Activated CD4-positive, alpha-beta T cell treated with anti-CD3 and anti-CD28 coated beads, Interleukin-2, amount 50 U/mL, for 48 hours (primary cell): ENCODE results near the gene FAM229B.
"Not testable (repeated sequence)": the region's sequence is repeated elsewhere in the genome, so short reads cannot be mapped to it uniquely, and the experiment has no call there.

Source experiments
- DNase-seq, 2 experiments: peaks; one replicate each; pipeline ENCODE4 v3.0.0-alpha.2; 2020

FAM229B gene, protein sequence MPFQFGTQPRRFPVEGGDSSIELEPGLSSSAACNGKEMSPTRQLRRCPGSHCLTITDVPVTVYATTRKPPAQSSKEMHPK

DNA sequence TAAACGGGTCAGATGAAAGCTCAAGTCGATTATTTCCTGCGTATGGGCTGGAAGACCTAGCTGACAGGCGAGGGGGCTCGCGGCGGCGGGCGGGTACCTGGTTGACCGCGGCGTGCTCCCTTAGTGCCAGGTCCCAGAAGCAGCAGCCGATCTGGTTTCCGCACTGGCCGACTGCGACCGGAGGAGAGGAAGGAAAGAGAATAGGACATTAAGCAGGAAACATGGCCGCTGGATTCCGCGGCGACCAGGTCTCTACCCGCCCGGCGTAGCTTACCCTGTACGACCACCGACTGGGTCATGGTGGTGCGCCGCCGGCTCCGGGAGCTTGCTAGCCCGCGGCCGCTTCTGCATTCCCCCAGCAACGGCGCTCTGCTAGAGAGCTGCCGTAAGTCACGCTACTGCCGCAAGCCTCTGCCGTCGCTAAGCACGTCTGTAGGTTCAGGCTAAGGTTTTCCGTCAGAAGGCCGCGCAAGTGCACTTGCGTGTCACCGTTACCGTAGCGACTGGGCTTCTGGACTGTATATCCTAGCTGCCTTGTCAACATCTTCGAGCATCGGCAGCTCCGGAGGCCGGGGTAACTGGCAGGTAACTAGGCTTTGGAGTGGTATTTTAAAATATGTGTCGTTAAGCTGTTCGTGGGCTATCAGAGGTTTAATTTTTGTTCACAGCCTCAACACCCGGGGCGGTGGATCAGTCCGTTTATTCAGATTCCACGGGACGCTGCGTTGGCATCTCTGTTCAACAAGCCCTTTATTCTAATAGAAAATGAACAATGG is at the start of gene FAM229B, which contains the start of gene TUBE1:
TSS of gene FAM229B (plus strand) at position 456 of the 776 bp plus-strand sequence. CDS start 11,693 bp downstream, outside the sequence.
TSS of gene TUBE1 (minus strand) at position 347 of the 776 bp plus-strand sequence. CDS start at position 299, 48 bp downstream.
- peak; percentile 86 to 91 for DNase-seq

DNA sequence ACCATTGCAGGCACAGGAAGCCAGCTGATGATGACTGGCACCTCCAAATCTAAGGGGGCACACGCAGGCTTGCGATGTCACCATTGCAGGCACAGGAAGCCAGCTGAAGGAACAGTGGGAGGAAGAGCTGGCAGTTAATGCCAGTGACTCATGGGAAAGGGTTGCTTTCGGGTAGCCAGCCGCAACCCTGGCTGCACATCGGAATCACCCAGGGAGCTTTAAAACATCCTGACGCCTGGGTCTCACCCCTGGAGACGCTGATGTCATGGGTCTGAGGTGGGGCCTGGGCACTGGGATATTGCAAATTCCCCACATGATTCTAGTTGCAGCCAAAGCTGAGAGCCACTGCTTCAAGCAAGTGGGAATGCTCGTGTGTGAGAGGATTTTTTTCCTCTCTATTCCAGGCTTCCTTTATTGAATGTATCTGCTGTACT is 49.6 kb upstream of the FAM229B start:
- no peak for DNase-seq

DNA sequence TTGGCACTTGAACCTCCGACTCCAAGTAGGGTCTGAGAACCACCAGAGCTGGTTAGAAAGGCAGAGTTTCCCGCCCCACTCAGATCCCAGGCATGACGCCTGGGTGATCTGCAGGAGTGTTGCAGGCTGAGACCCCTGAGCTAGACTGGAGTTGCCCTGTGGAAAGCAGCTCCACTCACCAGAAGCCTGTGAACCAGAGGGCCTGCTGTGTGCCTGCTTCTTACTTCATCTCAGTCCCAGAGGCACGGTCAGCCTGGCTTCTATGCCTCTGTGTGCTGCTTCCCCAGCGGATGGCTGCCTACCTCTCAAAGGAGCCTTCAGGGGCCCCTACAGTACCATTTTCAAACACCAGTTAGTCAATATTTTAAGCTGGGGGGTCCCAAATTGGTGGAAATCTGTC is 49.1 kb upstream of the FAM229B start:
- no peak for DNase-seq

DNA sequence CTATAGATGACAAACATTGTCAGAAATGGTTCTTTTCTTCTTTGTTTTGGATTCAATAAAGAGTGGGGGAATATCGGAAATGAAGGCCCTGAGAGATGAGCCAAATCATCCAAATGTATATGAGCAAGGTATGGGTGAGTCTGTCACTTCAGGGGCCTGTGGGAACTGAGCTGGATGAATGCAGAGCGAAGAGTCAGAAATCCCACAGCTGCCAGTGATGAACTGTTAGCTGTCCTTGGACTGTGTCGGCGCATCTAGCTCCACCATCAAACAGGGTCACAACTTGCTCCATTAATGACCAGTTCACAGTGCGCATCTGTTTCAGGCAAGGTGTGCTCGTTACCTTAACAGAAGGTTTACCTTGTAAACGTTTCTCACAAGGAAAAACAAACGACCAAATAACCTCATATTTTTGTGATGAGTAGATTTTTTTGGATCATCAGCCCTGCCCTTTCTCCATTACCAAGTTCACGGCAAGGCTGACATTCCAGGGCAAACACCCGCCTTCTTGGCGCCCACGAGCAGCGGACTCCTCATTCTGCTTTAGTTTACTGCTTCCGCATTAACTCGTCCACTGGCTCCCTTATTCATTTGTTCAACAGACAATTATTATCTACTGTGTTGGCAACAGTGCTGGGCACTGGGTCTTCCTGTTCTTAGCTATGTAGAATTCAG is 48.5 kb upstream of the FAM229B start:
- no peak for DNase-seq

DNA sequence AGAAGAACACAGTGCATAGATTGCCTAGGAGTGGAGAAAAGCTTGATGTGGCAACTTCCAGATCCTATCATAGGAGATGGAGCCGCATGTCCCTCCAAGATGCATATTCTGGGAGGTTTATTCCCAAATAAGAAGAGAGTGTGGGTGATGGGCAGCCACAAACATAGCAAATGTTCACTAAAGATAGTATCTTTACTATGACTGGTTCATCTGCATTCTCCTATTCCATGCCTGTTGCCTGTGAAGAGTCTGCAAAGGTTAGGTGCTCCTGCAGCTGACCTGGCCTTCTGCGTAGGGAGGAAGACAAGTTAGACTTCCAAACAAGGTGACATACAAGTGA is 48.0 kb upstream of the FAM229B start:
- no peak for DNase-seq

DNA sequence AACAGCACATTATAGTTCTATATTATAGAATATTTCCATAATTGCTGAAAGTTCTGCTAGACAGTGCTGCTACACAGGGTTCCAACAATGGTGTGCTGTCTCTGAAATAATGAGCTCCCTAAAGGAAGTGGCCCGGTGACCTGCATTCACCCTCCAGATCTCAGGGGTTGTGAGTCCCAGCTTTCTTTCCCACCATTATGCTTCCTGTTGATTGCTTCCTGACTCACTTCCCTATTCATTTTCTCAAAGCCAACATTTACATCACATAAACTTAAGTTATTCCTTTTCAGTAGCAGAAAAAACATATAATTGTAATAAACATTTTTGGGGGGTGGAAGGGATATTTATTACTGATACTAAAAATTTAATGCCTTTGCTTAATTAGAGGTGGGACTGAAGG is 46.4 kb upstream of the FAM229B start:
- DNase-seq, result no peak

DNA sequence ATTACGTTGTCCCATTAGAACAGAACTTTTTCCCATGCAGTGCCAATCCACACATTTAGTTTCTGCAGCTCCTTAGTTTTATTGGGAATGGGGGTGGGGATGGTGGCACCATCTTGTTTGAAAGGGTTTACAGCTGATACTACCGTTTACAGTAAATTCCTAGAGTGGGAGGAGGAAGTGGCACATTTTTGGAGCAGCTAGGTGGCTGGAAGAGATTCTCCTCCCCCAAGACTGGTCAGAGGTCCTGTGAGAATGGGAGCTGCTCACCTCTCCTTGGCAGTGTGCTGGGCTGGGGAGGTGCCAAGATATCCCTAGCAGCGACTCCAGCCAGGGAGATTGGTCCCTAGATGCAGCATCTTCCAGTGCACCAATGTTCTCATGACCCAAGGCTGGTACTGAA is 45.9 kb upstream of the FAM229B start:
- DNase-seq, result no peak

DNA sequence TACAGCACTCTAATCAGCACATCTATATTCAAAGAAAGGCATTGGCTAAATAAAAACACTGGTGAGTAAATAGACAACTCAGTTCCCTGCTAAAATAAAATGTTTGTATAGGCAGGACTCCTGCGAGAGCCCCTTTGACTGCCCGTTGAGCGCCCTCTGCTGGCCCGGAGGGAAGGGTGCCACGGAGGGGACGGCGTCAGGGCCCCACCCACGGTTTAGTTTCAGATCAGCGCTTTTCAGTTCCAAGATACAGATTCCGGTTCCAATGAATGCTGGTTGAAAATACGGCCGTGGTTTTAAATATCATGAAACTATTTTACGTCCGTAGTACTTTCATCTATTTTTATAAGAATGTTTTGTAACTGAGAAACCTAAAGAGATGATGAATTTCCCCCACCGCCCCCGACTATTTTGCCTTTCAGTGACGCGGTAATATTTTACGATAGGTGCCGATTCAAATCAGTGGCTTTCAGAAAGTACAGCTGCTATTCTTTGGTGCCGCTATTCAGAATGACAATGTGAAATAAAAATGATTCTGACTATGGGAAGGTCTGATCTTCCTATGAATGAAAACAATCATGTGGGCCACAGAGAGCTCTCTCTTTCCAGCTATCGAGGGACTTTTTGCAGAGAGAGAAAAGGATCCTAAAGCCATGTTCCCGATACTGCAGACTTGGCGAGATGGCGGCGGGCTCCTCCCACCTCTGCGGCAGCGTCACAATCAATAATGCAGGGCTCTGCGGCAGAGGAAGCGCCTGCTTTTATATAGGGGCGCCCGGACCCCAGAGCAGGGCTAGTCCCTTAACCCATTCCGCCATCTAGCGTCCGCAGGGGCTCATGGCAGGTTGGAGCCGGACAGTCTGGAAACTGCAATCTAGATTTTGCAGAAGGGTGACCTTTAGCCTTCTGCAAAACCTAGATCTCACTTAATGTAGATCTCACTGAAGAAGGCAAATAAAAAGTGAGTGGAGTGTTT is 44.1 kb upstream of the FAM229B start:
- DNase-seq, result peak; percentile 93 to 94

DNA sequence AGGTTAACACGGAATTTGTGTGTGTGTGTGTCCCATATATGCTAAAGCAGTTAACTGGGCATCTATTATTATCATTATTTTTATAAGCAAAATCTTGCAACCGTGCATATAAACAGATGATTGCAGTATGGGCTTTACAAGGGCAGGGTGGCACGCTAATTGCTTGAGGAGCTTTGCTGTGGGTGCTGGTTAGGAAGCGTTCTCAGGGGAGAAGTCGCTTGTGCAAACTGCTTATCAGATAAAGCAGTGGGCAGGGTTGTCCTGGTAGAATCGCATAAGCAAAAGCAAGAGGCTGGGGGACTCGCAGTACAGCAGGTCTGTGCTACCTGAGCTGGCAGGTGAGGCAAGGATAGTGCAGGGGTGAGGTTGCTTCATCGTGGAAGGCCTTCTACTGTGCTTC is 43.2 kb upstream of the FAM229B start:
- DNase-seq, result no peak

DNA sequence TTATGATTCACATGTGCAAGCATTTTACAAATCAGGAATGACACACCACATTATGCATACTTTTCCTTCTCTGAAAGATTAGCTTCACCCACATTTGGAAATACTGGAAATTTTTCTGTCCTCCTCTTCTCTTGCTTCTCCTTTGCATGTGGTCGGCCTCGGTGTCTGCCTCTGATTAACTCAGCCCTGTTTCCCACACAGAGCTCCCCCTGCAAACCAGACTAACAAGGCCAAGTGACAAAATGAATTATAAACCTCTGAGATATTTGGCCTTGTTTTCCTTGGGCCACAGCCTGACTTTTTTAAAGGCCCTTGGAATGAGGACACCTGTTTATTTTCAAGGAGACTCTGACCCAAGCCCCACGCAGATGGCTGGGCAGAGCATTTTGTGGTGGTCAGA is 42.5 kb upstream of the FAM229B start:
- no peak for DNase-seq

DNA sequence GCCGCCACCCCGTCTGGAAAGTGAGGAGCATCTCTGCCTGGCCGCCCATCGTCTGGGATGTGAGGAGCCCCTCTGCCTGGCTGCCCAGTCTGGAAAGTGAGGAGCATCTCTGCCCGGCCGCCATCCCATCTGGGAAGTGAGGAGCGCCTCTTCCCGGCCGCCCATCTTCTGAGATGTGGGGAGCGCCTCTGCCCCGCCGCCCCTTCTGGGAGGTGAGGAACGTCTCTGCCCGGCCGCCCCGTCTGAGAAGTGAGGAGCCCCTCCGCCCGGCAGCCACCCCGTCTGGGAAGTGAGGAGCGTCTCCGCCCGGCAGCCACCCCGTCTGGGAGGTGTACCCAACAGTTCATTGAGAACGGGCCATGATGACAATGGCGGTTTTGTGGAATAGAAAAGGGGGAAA is 39.9 kb upstream of the FAM229B start:
- not testable (repeated sequence) for DNase-seq

DNA sequence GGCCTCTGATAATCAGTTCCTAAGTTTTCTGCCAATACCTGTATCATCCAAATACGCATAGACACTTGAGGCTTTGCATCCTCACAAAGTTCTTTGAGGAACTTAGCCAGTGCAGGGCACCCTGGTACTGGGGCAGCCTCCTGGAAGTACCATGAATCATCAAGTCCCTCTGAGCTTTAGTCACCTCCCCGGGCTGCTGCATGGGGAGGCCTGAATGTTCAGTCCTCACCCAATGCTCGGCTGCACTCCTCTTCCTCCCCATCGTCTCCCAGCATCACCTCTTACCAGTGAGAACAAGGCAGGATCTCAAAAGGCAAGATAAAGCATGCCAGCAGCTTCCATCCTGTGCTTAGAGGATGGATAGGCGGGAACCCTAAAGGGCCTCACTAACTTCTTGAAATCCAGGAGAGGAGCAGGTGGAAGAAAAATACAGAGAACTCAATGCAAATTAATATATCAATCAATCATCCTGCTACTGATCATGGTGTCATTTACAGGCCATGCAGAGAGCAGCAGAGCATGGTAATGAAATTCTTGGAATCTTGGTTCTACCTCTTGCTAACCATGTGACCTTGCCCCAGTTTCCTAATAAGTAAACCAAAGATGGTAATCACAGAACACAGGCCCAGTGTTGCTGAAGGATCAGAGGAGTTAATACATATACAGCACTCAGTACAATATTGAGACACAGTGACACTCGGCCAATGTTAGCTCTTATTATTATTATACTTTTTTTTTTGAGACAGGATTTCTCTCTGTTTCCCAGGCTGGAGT is 38.2 kb upstream of the FAM229B start:
- no peak for DNase-seq

DNA sequence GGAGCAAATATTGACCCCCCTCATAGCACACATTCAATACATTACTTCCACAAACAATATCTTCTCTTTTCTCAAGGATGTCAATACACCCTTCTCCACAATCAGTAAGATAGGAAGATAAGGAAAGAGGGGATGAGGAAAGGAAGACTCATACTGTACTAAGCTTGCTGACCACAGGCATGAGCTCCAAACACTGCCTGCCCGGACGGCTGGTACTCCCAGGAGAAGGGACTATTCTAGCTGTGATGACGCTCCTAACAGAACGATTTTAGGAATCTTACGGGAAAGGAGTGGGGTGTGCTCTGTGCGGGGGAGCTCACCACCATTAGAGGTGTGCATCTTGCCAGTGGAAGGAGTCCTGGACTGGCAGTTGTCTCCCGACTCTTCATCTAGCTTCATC is 37.4 kb upstream of the FAM229B start:
- no peak for DNase-seq

DNA sequence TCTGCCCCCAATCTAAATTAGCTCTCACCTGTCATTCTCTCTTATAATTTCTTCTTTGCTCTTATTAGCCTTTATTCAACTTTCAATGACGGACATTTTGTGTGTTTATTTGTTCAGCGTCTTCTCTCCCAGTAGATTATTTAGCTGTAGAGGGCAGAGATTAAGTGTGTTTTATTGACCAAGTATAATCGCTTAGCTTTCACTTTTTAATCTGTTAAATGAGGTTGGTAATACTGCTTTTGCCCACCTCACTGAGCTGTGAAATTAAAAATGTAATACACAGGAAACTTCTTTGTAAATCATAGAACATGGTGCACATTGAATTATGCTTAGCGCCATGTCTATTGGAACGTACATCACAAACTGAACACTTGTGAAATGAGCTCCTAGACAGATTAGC is 37.0 kb upstream of the FAM229B start:
- no peak for DNase-seq

DNA sequence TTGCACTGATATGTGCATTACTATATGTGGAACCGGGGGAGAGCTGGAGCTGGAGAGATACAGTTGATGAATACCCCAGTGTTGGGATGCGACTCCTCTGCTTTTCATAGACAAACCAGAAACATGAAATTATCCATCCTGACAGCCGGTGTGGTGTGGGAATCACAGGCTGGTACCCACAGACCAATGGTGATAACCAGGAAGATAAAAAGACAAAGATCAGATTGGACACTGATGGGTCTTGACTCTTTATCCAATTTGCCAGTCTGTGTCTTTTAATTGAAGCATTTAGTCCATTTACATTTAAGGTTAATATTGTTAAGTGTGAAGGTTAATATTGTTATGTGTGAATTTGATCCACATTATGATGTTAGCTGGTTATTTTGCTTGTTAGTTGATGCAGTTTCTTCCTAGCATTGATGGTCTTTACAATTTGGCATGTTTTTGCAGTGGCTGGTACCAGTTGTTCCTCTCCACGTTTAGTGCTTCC is 36.1 kb upstream of the FAM229B start:
- DNase-seq, result not testable (repeated sequence)

DNA sequence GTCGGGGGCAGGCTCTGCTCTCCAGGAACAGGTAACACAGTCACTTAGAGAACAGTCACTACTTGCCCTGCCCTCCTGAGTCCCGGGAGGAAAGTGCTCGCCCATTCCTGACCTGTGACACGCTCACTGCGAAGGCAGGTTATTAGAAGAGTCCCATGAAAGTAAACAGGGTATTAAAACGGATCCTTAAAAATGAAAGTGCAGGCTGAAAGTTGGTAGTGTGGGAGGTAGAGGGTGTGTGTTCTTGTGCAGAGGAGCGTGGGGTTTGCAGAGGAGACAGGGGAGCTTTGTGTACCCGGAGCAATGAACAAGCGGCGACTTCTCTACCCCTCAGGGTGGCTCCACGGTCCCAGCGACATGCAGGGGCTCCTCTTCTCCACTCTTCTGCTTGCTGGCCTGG is 33.4 kb upstream of the FAM229B start, which contains the start of gene CCN6:
TSS of gene CCN6 (plus strand) at position 104 of the 400 bp plus-strand sequence. CDS start at position 358, 254 bp downstream.
- no peak for DNase-seq

DNA sequence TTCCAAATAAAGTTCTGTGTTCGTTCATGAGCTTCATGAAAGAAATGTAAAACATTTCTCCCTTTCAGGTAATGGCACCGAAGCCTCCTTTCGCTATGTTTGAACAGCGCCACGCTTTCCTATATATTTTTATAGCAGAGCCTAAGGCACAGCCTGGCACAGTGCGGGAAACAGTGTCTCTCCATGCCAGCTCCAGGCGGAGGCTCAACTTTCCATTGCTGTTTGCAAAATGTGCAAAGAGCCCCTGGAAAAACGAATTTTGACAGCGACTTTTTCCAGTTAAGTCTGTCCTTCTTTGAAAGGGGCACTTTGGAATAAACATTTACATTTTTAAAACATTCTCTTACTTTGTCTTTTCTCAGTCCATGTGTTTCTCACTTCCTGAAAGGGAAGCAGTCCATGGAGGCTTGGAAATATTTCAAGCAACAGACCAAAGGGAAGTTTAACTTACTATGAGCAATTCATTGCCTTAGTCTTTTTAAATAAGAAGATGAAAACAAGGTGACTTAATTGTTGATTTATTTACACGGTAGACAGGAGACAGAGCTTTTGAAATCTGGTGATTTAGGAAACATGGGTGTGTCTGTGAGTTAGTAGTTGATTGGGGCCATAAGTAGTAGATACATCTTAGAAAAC is 32.7 kb upstream of the FAM229B start:
- no peak for DNase-seq

DNA sequence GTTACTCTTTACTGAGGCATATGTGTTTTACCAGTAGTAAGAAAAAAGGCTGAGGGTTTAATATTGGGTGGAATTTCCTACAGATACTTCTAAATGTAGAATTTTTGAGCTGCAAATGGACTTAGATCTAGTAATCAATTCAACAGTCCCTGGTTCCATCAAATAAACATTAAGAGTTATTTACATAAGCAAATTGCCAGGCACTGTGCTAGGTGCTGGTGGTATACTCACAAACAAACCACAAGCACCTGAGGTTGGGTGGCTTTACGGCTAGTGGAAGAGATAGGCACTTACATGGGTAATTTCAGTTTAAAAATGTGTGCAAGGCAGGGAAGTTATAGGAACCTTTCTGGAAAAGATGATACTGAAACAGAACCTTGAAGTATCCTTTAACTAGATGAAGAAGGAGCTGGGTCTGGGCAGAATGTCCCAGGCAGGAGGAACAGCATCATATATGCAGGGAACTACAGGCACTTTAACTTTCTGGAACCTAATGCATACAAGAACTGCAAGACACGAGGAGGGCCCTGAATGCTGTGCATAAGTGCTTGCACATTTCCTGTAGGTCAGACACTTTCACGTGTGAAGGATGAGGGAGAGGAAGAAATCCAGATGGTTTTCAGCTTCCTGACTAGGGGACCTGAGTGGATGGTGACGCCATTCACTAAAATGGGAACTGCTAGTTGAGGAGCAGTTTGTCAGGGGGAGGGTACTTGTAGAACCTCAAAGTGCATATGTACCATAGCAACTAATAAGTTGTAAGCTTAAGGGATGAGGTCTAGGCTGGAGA is 29.0 kb upstream of the FAM229B start:
- no peak for DNase-seq

DNA sequence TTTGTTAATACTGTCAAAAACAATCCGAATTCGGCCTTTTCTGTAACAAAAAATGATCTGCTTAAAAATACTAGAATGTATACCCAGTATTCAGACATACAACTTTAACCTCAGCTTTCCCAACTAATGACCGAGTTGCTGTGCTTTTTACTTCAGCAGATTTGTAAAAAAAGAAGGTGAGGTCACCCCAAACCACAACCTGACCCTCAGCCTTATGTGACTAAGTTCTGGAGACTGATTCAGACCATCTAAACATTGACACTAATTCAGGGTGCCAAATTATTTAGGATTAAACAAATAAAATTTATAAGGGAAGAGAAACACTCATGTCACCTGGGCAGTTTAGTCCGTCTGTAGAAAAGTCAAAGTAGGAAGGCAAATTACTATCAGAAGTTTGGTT is 25.8 kb upstream of the FAM229B start:
- no peak for DNase-seq

DNA sequence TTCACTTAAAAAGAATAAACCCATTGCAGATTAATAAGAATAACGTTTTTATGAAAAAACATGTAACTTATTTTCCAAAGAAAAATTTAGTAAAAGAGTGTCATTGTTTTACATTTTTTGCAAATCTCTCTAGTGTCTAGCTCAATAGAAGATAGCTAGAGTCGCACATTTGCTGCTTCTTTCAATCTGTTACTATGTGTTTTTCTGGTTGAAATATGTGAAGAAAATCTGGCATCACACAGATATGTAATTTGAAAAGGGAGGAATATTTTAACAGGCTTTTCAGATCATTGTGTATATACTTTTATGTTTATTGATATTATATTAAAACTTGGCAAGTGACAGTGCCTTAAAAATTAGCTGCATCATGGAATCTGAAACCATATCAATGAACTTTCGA is 24.4 kb upstream of the FAM229B start:
- no peak for DNase-seq
